ENCODE results near the gene PHACTR2.

PHACTR2 gene

DNA sequence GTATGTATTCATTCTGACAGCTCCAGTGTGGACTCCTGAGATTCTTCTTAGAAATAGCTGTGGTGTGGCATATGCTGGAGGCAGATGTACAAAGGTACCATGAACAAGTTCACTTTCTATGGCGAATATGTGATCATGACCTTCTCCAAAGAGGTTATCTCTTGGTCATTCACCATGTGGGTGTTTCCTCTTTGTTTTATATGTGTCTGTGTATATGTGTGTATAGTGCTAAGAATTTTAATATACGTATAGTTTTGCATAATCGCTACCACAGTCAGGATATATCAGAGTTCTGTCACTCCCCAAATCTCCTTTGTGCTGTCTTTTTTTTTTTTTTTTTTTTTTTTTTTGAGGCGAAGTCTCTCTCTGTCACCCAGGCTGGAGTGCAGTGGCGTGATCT lies 47.1 kb downstream of the PHACTR2 start:
- Mint-ChIP-seq H3K4me3 (no peak overlapping the region), H3K36me3 (ENCODE audit: low read depth) (peaks cover 68% of the 10 kb centered on the region), H3K9me3 (peaks cover 35% of the 10 kb centered on the region), H3K27me3 (ENCODE audit: low read depth, poor library complexity) (no peaks in the 10 kb centered on the region), H3K27ac (no peak overlapping the region), H3K4me1 (no peaks in the 10 kb centered on the region)
- TF ChIP-seq, protein P1, sequence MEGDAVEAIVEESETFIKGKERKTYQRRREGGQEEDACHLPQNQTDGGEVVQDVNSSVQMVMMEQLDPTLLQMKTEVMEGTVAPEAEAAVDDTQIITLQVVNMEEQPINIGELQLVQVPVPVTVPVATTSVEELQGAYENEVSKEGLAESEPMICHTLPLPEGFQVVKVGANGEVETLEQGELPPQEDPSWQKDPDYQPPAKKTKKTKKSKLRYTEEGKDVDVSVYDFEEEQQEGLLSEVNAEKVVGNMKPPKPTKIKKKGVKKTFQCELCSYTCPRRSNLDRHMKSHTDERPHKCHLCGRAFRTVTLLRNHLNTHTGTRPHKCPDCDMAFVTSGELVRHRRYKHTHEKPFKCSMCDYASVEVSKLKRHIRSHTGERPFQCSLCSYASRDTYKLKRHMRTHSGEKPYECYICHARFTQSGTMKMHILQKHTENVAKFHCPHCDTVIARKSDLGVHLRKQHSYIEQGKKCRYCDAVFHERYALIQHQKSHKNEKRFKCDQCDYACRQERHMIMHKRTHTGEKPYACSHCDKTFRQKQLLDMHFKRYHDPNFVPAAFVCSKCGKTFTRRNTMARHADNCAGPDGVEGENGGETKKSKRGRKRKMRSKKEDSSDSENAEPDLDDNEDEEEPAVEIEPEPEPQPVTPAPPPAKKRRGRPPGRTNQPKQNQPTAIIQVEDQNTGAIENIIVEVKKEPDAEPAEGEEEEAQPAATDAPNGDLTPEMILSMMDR (IDR thresholded peaks at IDR 0.05) = no peak
- DNase-seq = no peak

DNA sequence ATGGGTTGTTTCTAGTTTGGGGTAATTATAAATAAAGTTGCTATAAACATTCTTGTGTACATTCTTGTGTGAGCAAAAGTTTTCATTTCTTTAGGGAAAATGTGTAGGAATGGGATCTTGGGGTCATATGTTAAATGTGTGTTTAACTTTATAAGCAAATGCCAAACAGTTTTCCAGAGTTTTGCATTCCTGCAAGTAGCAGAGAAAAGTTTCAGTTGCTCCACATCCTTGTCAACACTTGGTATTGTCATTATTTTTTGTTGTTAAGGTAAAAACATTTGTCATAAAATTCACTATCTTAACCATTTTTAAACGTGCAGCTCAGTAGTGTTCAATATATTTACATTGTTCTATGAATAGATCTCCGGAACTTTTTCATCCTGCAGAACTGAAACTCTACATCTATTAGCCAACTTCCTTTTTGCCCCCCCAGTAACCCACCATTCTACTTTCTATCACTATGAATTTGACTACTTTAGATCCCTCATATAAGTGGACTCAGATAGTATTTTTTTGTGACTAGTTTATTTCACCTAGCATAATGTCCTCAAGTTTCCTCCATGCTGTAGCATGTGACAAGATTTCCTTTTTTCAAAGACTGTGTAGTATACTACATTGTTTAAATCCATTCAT lies 48.4 kb downstream of the PHACTR2 start:
- no peak for DNase-seq
- TF ChIP-seq, protein P1 (IDR thresholded peaks at IDR 0.05) = no peak
- Mint-ChIP-seq H3K27me3 (ENCODE audit: low read depth, poor library complexity) (no peaks in the 10 kb centered on the region), H3K4me1 (no peaks in the 10 kb centered on the region), H3K9me3 (peaks cover 35% of the 10 kb centered on the region), H3K4me3 (no peak overlapping the region), H3K36me3 (ENCODE audit: low read depth) (peaks cover 63% of the 10 kb centered on the region), H3K27ac (no peak overlapping the region)

DNA sequence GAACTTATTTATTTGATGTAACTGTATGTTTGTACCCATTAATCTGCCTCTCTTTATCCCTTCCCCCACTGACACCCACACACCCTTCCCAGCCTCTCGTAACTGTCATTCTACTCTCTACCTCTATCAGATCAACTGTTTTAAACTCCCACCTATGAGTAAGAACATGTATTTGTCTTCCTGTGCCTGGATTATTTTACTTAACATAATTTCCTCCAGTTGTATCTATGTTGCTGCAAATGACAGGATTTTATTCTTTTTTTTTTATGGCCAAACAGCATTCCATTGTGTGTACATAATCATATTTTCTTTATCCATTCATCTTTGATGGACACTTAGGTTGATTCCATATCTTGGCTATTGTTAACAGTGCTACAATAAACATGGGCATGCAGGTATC lies 49.3 kb downstream of the PHACTR2 start:
- Mint-ChIP-seq H3K9me3 (peaks cover 35% of the 10 kb centered on the region), H3K4me3 (no peak overlapping the region), H3K27ac (no peak overlapping the region), H3K27me3 (ENCODE audit: low read depth, poor library complexity) (no peaks in the 10 kb centered on the region), H3K36me3 (ENCODE audit: low read depth) (peaks cover 63% of the 10 kb centered on the region), H3K4me1 (no peaks in the 10 kb centered on the region)
- DNase-seq = no peak
- TF ChIP-seq, protein P1 (IDR thresholded peaks at IDR 0.05) = no peak

DNA sequence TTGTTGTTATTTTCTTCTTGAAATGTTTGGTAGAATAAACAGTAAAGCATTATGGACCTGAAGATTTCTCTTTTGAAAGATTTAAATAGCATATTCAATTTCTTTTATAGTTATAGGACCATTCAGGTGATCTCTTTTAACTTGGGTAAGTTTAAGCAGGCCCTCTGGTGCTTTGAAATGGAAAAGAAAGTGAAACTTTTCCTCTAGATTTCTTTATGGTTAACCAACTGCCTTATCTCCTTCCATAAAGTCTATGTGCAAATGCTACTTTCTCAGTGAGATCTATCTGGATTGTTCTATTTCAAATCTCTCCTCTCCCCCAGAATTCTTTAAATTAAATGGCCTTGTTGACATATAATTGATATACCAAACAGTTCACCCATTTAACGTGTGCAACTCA lies 54.0 kb downstream of the PHACTR2 start:
- no peak overlapping the region for H3K4me3 Mint-ChIP-seq
- peaks cover 15% of the 10 kb centered on the region for H3K9me3 Mint-ChIP-seq
- no peak overlapping the region for H3K27ac Mint-ChIP-seq

DNA sequence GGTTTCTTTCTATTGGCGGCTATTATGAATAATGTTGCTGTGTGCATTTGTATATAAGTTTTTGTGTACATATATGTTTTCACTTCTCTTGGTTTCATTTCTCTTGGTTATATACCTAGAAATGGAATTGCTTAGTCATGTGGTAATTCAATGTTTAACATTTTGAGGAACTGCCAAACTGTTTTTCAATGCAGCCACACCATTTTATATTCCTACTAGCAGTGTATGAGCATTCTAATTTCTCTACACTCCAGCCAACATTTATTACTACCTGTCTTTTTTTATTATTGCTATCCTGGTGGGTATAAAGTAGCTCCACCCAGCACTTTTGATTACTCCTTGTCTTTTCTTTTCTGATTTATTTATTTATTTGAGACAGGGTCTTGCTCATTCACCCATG lies 54.8 kb downstream of the PHACTR2 start:
- peaks cover 12% of the 10 kb centered on the region for H3K36me3 Mint-ChIP-seq (ENCODE audit: low read depth)
- H3K9me3 Mint-ChIP-seq = peaks cover 8% of the 10 kb centered on the region
- no peak overlapping the region for H3K4me3 Mint-ChIP-seq
- TF ChIP-seq, protein P1 (IDR thresholded peaks at IDR 0.05) = no peak
- no peak overlapping the region for H3K27ac Mint-ChIP-seq
- no peaks in the 10 kb centered on the region for H3K27me3 Mint-ChIP-seq (ENCODE audit: low read depth, poor library complexity)
- DNase-seq = no peak
- H3K4me1 Mint-ChIP-seq = no peaks in the 10 kb centered on the region

More for the DNA sequence above, 54.0 kb downstream of the PHACTR2 start:
- TF ChIP-seq, protein P1 (IDR thresholded peaks at IDR 0.05) = no peak
- DNase-seq = no peak
- no peaks in the 10 kb centered on the region for H3K4me1 Mint-ChIP-seq
- peaks cover 19% of the 10 kb centered on the region for H3K36me3 Mint-ChIP-seq (ENCODE audit: low read depth)
- no peaks in the 10 kb centered on the region for H3K27me3 Mint-ChIP-seq (ENCODE audit: low read depth, poor library complexity)

DNA sequence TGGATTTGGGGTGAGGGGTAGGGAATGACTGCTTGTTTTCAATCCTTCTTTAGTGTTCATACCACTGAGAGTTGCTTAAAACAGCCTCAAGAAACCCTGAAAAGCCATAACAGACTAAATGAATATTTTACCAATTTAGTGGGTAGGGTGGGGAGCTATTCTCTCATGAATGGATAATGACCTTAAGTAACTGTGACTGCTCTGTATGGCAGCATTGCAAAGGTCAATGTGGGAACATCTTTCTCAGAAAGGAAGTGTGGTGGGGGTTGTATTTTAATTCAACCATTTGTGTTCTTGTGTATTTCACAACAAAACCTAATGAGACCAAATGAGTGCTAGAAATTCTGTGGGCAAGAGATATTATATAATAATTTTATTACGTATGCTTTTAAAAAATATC lies 55.7 kb downstream of the PHACTR2 start:
- no peak overlapping the region for H3K4me3 Mint-ChIP-seq
- peaks cover 8% of the 10 kb centered on the region for H3K36me3 Mint-ChIP-seq (ENCODE audit: low read depth)
- TF ChIP-seq, protein P1 (IDR thresholded peaks at IDR 0.05) = no peak
- no peak overlapping the region for H3K27ac Mint-ChIP-seq
- no peaks in the 10 kb centered on the region for H3K4me1 Mint-ChIP-seq
- no peak for DNase-seq
- no peaks in the 10 kb centered on the region for H3K27me3 Mint-ChIP-seq (ENCODE audit: low read depth, poor library complexity)
- H3K9me3 Mint-ChIP-seq = peaks cover 6% of the 10 kb centered on the region

Data from nephron progenitor cell (in vitro differentiated cells).